GM12892 (cell line): ENCODE measurements around the gene ABCD4.

Experiments
- POLR2A ChIP-seq: IDR thresholded peaks from 2 replicates; pipeline ENCODE4 v1.6.1; 2011; ENCODE audit warnings: low read depth, low read length, control low read depth
- POLR2AphosphoS5 ChIP-seq: IDR thresholded peaks from 2 replicates; pipeline ENCODE4 v1.6.1; 2011; ENCODE audit warnings: low read depth, low read length, control low read depth
- TAF1 ChIP-seq: IDR thresholded peaks from 2 replicates; pipeline ENCODE4 v1.6.1; 2011; ENCODE audit warnings: low read depth, mild to moderate bottlenecking, control low read depth, low read length, borderline replicate concordance

GRCh38 chr14:74350928-74351323 lies 48.2 kb upstream of the ABCD4 start:
- TF ChIP-seq POLR2A (no peak), POLR2AphosphoS5 (no peak), TAF1 (no peak)
